Measurements from ENCODE around the gene MAEA.

The MAEA gene

GRCh38 chr4:1315306-1315705 lies 25.6 kb downstream of the MAEA start:
- peaks cover 33% of the 10 kb centered on the region for H3K79me2 ChIP-seq
- no peaks in the 10 kb centered on the region for H3K36me3 ChIP-seq (ENCODE audit: control insufficient read depth, insufficient read depth, low read length)
- H3K4me3 ChIP-seq (ENCODE audit: low read depth, low read length), result no peak overlapping the region
- H3K9ac ChIP-seq, result no peak overlapping the region
- no peaks in the 10 kb centered on the region for H3K9me3 ChIP-seq (ENCODE audit: control insufficient read depth, low read length)
- no peaks in the 10 kb centered on the region for H3K27me3 ChIP-seq (ENCODE audit: control insufficient read depth, insufficient read depth, low read length)
- H3K4me2 ChIP-seq (ENCODE audit: low read length), result no peak overlapping the region
- H2AFZ ChIP-seq, result no peak overlapping the region
- H3K27ac ChIP-seq, result no peak overlapping the region
- TF ChIP-seq CTCF (IDR thresholded peaks at IDR 0.05), result no peak
- H3K4me1 ChIP-seq, result no peaks in the 10 kb centered on the region

GRCh38 chr4:1315836-1316536 lies 26.3 kb downstream of the MAEA start:
- Histone ChIP-seq H3K4me1 (no peaks in the 10 kb centered on the region), H3K4me3 (ENCODE audit: low read depth, low read length) (no peak overlapping the region), H3K4me2 (ENCODE audit: low read length) (no peak overlapping the region), H3K27ac (no peak overlapping the region), H3K9me3 (ENCODE audit: control insufficient read depth, low read length) (no peaks in the 10 kb centered on the region), H2AFZ (no peak overlapping the region), H3K79me2 (peaks cover 27% of the 10 kb centered on the region), H3K36me3 (ENCODE audit: control insufficient read depth, insufficient read depth, low read length) (no peaks in the 10 kb centered on the region), H3K9ac (no peak overlapping the region), H3K27me3 (ENCODE audit: control insufficient read depth, insufficient read depth, low read length) (no peaks in the 10 kb centered on the region)
- TF ChIP-seq CTCF (IDR thresholded peaks at IDR 0.05), result no peak

- H2AFZ ChIP-seq, result no peak overlapping the region
- no peaks in the 10 kb centered on the region for H3K27me3 ChIP-seq (ENCODE audit: control insufficient read depth, insufficient read depth, low read length)
- H3K4me3 ChIP-seq (ENCODE audit: low read depth, low read length), result no peak overlapping the region
- peaks cover 23% of the 10 kb centered on the region for H3K79me2 ChIP-seq
- H3K27ac ChIP-seq, result no peak overlapping the region
- no peak for TF ChIP-seq CTCF (IDR thresholded peaks at IDR 0.05)
- H3K36me3 ChIP-seq (ENCODE audit: control insufficient read depth, insufficient read depth, low read length), result no peaks in the 10 kb centered on the region
- H3K4me1 ChIP-seq, result no peaks in the 10 kb centered on the region
- H3K4me2 ChIP-seq (ENCODE audit: low read length), result no peak overlapping the region
- H3K9ac ChIP-seq, result no peak overlapping the region
- no peaks in the 10 kb centered on the region for H3K9me3 ChIP-seq (ENCODE audit: control insufficient read depth, low read length)
Observed at GRCh38 chr4:1316537-1317168, 27.0 kb downstream of the MAEA start.

GRCh38 chr4:1317177-1318045 lies 27.7 kb downstream of the MAEA start:
- Histone ChIP-seq H3K36me3 (ENCODE audit: control insufficient read depth, insufficient read depth, low read length) (no peaks in the 10 kb centered on the region), H3K27me3 (ENCODE audit: control insufficient read depth, insufficient read depth, low read length) (no peaks in the 10 kb centered on the region), H3K4me1 (no peaks in the 10 kb centered on the region), H3K4me3 (ENCODE audit: low read depth, low read length) (no peak overlapping the region), H3K9me3 (ENCODE audit: control insufficient read depth, low read length) (no peaks in the 10 kb centered on the region), H3K9ac (no peak overlapping the region), H3K4me2 (ENCODE audit: low read length) (no peak overlapping the region), H2AFZ (no peak overlapping the region), H3K27ac (no peak overlapping the region), H3K79me2 (peaks cover 22% of the 10 kb centered on the region)
- no peak for TF ChIP-seq CTCF (IDR thresholded peaks at IDR 0.05)
